A549 (cell line): Measurements from ENCODE around the gene SNX6. TPM values are rescaled to one million over a fixed set of nuclear protein-coding genes. Genes with fewer than 3 reads are reported as not detected.

Source experiments
- ATAC-seq, 2 experiments: fragments of 200-7000 bp in 1 of 2; fragments of >200 bp in 1 of 2; cut with Nextera tagmentation in 1 of 2; cut with Tn5 transposase in 1 of 2; 3 replicates each; pipeline versions ENCODE4 v1.8.0 to v1.9.1; 2018 to 2020; ENCODE audit warnings: mild to moderate bottlenecking in 1 of 2, moderate library complexity in 1 of 2
- CTCF ChIA-PET: fragments of 300-600 bp; sonication (Branson Sonifier 250); formaldehyde crosslinking; extraction: SDS; loops from one replicate; lab custom pipeline; 2021; ENCODE audit warnings: antibody characterized with exemption, inconsistent platforms; lab: Yijun Ruan, JAX
- POLR2A ChIA-PET: fragments of 350-600 bp; formaldehyde crosslinking; extraction: SDS; loops from one replicate; lab custom pipeline; 2021; ENCODE audit warnings: antibody characterized with exemption, inconsistent platforms; lab: Yijun Ruan, JAX
- DNase-seq, 2 experiments: peaks; one replicate each; pipeline versions ENCODE4 v3.0.0 to v3.0.0-alpha.2; 2011 to 2016; ENCODE audit warnings: low read depth in 1 of 2, low spot score in 1 of 2
- FAIRE-seq: peaks from 2 replicates; lab custom pipeline; 2011; peaks lifted over from hg19 to GRCh38; lab: Jason Lieb, UNC
- H3K27ac ChIP-seq, 2 experiments: fragments of >200 bp; sonication (Bioruptor Twin); formaldehyde crosslinking; 3 replicates each; pipeline ENCODE4 v1.5.1; 2016 to 2017
- H3K4me1 ChIP-seq: fragments of >200 bp; sonication (Bioruptor Twin); formaldehyde crosslinking; 3 replicates; pipeline ENCODE4 v1.6.1; 2016
- H3K4me2 ChIP-seq: fragments of >200 bp; sonication (Bioruptor Twin); formaldehyde crosslinking; 3 replicates; pipeline ENCODE4 v1.6.1; 2016
- H3K4me3 ChIP-seq: fragments of >200 bp; sonication (Bioruptor Twin); formaldehyde crosslinking; 3 replicates; pipeline ENCODE4 v1.5.1; 2016
- H3K9me3 ChIP-seq: fragments of >200 bp; sonication (Bioruptor Twin); formaldehyde crosslinking; 3 replicates; pipeline ENCODE4 v1.6.1; 2016
- CBX2 ChIP-seq: fragments of 200-600 bp; sonication (generic); IDR thresholded peaks from 2 replicates; pipeline ENCODE4 v1.6.1; 2016; ENCODE audit warnings: low read depth, mild to moderate bottlenecking, borderline replicate concordance
- CBX8 ChIP-seq: fragments of 200-600 bp; sonication (generic); IDR thresholded peaks from 2 replicates; pipeline ENCODE4 v1.6.1; 2016
- CEBPB ChIP-seq, 2 experiments: fragments of >200 bp in 1 of 2; sonication (Bioruptor Twin) in 1 of 2; formaldehyde crosslinking in 1 of 2; IDR thresholded peaks; 2 replicates each; pipeline ENCODE4 v1.6.1; 2012 to 2016
- CHD2 ChIP-seq: fragments of 150-350 bp; IDR thresholded peaks from 2 replicates; pipeline ENCODE4 v1.6.1; 2014; ENCODE audit warnings: low read length; ENCODE audit not compliant: partially characterized antibody
- EHF ChIP-seq: fragments of 250-450 bp; sonication (Bioruptor Pico); IDR thresholded peaks from 2 replicates; pipeline ENCODE4 v1.5.0; 2020; ENCODE audit warnings: mild to moderate bottlenecking
- ESRRA ChIP-seq: fragments of 150-350 bp; IDR thresholded peaks from 2 replicates; pipeline ENCODE4 v1.6.1; 2014; ENCODE audit warnings: mild to moderate bottlenecking, low read length, borderline replicate concordance
- FOXS1 ChIP-seq: fragments of 250-450 bp; sonication (Bioruptor Pico); IDR thresholded peaks from 2 replicates; pipeline ENCODE4 v1.5.0; 2020; ENCODE audit warnings: mild to moderate bottlenecking, moderate library complexity
- HEYL ChIP-seq: fragments of 250-450 bp; sonication (Bioruptor Pico); IDR thresholded peaks from 2 replicates; pipeline ENCODE4 v1.8.0; 2021; ENCODE audit warnings: mild to moderate bottlenecking, moderate library complexity
- HMGXB4 ChIP-seq: fragments of 250-450 bp; sonication (Bioruptor Pico); IDR thresholded peaks from 2 replicates; pipeline ENCODE4 v1.5.0; 2021; ENCODE audit warnings: mild to moderate bottlenecking, moderate library complexity, borderline replicate concordance
- HOXA7 ChIP-seq: fragments of 250-450 bp; sonication (Bioruptor Pico); IDR thresholded peaks from 2 replicates; pipeline ENCODE4 v1.5.0; 2020; ENCODE audit warnings: mild to moderate bottlenecking, moderate library complexity
- HOXB13 ChIP-seq: fragments of 250-450 bp; sonication (Bioruptor Pico); IDR thresholded peaks from 2 replicates; pipeline ENCODE4 v1.5.0; 2020; ENCODE audit warnings: low read depth, mild to moderate bottlenecking, moderate library complexity
- JUN ChIP-seq, 2 experiments: fragments of >200 bp; sonication (Bioruptor Twin); formaldehyde crosslinking; IDR thresholded peaks; 2 replicates in 1 of 2; 3 replicates in 1 of 2; pipeline ENCODE4 v1.6.1; 2016 to 2017
- JUNB ChIP-seq: fragments of >200 bp; sonication (Bioruptor Twin); formaldehyde crosslinking; IDR thresholded peaks from 2 replicates; pipeline ENCODE4 v1.6.1; 2016
- KDM5A ChIP-seq: fragments of 200-600 bp; sonication (generic); IDR thresholded peaks from 2 replicates; pipeline ENCODE4 v1.6.1; 2016; ENCODE audit warnings: antibody characterized with exemption, mild to moderate bottlenecking
- MAZ ChIP-seq: fragments of 150-350 bp; IDR thresholded peaks from 2 replicates; pipeline ENCODE4 v1.6.1; 2014; ENCODE audit warnings: antibody characterized with exemption, low read depth, low read length, borderline replicate concordance
- POLR2AphosphoS2 ChIP-seq: conservative IDR thresholded peaks from 2 replicates; pipeline ENCODE4 v1.6.1; 2012; ENCODE audit warnings: low read length, improper control_type of control experiment, inconsistent platforms
- RAD21 ChIP-seq, 2 experiments: fragments of >200 bp in 1 of 2; sonication (Bioruptor Twin) in 1 of 2; formaldehyde crosslinking in 1 of 2; IDR thresholded peaks in 1 of 2; conservative IDR thresholded peaks in 1 of 2; 2 replicates in 1 of 2; 3 replicates in 1 of 2; pipeline ENCODE4 v1.6.1; 2012 to 2018; ENCODE audit warnings: inconsistent platforms in 1 of 2
- RFX5 ChIP-seq: fragments of 450-650 bp; IDR thresholded peaks from 2 replicates; pipeline ENCODE4 v1.7.1; 2014; ENCODE audit warnings: antibody characterized with exemption, mild to moderate bottlenecking, moderate library complexity
- RNF2 ChIP-seq: fragments of 200-600 bp; sonication (generic); IDR thresholded peaks from 2 replicates; pipeline ENCODE4 v1.6.1; 2016; ENCODE audit warnings: low read depth, mild to moderate bottlenecking, antibody characterized with exemption, moderate library complexity, borderline replicate concordance
- SMC3 ChIP-seq: fragments of >200 bp; sonication (Bioruptor Twin); formaldehyde crosslinking; IDR thresholded peaks from 3 replicates; pipeline ENCODE4 v1.6.1; 2018; ENCODE audit warnings: inconsistent platforms
- SREBF2 ChIP-seq: fragments of 450-650 bp; IDR thresholded peaks from 2 replicates; pipeline ENCODE4 v1.6.1; 2014; ENCODE audit warnings: mild to moderate bottlenecking, moderate library complexity
- ZNF302 ChIP-seq: fragments of 250-450 bp; sonication (Bioruptor Pico); IDR thresholded peaks from 2 replicates; pipeline ENCODE4 v1.9.0; 2021; ENCODE audit warnings: inconsistent platforms, mild to moderate bottlenecking, moderate library complexity
- WGBS: methylation state at CpG from one replicate; pipeline ENCODE4 v1.1.6; 2017; ENCODE audit errors: missing lambda C conversion rate; 5-methylcytosine and 5-hydroxymethylcytosine counted together
- polyA plus RNA-seq, 4 experiments: library from polyadenylated mRNA; depleted of rRNA in 3 of 4; stranded (reverse); fragments of >200 nt; fragmentation: RNase III in 1 of 4; extraction: RNeasy Plus Mini Kit Qiagen cat#74134 plus additional on column Dnase treatment in 1 of 4; gene quantifications; 2 replicates in 3 of 4; 3 replicates in 1 of 4; pipeline ENCODE4 v1.2.3, GENCODE V29; 2011 to 2017
- TF ChIP-seq, protein P1 (sequence below): fragments of 250-450 bp; sonication (Bioruptor Pico); IDR thresholded peaks from 2 replicates; pipeline ENCODE4 v1.5.0; 2020; ENCODE audit warnings: low read depth, mild to moderate bottlenecking, moderate library complexity
- TF ChIP-seq, protein P2 (sequence below): IDR thresholded peaks from 2 replicates; pipeline ENCODE4 v1.6.1; 2012
- TF ChIP-seq, protein P3 (sequence below): fragments of 200-600 bp; sonication (generic); IDR thresholded peaks from 2 replicates; pipeline ENCODE4 v1.6.1; 2016; ENCODE audit warnings: antibody characterized with exemption, mild to moderate bottlenecking, moderate library complexity
- TF ChIP-seq, protein P4 (sequence below): fragments of >200 bp; sonication (Bioruptor Twin); formaldehyde crosslinking; IDR thresholded peaks from 3 replicates; pipeline ENCODE4 v1.5.1; 2016

SNX6 gene
- polyA plus RNA-seq, 2 of the 4 experiments (the other 2 are of a cell fraction): 149 to 174 TPM

DNA sequence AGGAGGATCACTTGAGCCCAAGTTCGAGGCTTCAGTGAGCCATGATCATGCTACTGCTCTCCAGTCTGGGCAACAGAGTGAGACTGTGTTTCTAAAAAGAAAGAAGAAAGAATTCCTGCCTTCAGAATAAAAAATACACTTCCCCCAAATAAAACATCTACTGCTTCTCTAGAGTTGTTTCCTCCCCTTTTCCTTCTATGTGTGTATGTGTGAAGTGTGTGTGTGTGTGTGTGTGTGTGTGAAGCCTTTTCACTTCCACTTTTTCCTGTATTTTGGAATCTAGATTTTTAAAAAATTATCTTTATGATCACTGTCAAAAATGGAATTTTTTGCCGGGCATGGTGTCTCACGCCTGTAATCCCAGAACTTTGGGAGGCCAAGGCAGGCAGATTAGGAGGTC, 12.6 kb upstream of the SNX6 start:
- H3K4me1 ChIP-seq: no peaks in the 10 kb centered on the region
- 87% methylated on average over 3 of the region's 3 CpGs for WGBS
- DNase-seq (no peak), FAIRE-seq (no peak), ATAC-seq (no peak)
- H3K27ac ChIP-seq: no peak overlapping the region
- H3K4me3 ChIP-seq: no peak overlapping the region
- TF ChIP-seq, protein P1, sequence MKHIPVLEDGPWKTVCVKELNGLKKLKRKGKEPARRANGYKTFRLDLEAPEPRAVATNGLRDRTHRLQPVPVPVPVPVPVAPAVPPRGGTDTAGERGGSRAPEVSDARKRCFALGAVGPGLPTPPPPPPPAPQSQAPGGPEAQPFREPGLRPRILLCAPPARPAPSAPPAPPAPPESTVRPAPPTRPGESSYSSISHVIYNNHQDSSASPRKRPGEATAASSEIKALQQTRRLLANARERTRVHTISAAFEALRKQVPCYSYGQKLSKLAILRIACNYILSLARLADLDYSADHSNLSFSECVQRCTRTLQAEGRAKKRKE (CRISPR knock-in tag): no peak
- TF ChIP-seq SMC3 (no peak), RFX5 (no peak), FOXS1 (CRISPR knock-in tag) (no peak), HOXA7 (CRISPR knock-in tag) (no peak), CBX2 (no peak), EHF (no peak), POLR2AphosphoS2 (no peak), CBX8 (no peak), ESRRA (no peak), JUN (IDR thresholded peaks at IDR 0.05) (no peak), ZNF302 (CRISPR knock-in tag) (no peak), CHD2 (no peak), SREBF2 (no peak), HMGXB4 (CRISPR knock-in tag) (no peak), MAZ (no peak)
- TF ChIP-seq, protein P2, sequence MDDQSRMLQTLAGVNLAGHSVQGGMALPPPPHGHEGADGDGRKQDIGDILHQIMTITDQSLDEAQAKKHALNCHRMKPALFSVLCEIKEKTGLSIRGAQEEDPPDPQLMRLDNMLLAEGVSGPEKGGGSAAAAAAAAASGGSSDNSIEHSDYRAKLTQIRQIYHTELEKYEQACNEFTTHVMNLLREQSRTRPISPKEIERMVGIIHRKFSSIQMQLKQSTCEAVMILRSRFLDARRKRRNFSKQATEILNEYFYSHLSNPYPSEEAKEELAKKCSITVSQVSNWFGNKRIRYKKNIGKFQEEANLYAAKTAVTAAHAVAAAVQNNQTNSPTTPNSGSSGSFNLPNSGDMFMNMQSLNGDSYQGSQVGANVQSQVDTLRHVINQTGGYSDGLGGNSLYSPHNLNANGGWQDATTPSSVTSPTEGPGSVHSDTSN: no peak
- TF ChIP-seq, protein P3, sequence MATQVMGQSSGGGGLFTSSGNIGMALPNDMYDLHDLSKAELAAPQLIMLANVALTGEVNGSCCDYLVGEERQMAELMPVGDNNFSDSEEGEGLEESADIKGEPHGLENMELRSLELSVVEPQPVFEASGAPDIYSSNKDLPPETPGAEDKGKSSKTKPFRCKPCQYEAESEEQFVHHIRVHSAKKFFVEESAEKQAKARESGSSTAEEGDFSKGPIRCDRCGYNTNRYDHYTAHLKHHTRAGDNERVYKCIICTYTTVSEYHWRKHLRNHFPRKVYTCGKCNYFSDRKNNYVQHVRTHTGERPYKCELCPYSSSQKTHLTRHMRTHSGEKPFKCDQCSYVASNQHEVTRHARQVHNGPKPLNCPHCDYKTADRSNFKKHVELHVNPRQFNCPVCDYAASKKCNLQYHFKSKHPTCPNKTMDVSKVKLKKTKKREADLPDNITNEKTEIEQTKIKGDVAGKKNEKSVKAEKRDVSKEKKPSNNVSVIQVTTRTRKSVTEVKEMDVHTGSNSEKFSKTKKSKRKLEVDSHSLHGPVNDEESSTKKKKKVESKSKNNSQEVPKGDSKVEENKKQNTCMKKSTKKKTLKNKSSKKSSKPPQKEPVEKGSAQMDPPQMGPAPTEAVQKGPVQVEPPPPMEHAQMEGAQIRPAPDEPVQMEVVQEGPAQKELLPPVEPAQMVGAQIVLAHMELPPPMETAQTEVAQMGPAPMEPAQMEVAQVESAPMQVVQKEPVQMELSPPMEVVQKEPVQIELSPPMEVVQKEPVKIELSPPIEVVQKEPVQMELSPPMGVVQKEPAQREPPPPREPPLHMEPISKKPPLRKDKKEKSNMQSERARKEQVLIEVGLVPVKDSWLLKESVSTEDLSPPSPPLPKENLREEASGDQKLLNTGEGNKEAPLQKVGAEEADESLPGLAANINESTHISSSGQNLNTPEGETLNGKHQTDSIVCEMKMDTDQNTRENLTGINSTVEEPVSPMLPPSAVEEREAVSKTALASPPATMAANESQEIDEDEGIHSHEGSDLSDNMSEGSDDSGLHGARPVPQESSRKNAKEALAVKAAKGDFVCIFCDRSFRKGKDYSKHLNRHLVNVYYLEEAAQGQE: no peak
- POLR2A ChIA-PET: interaction anchor here (0.6 kb wide), 1 partner anchor 479 kb away, joined by 3 read pairs; the partner anchor contains the start of gene PPP2R3C
- CTCF ChIA-PET: interaction anchor here (1.0 to 1.6 kb wide), 2 partner anchors 31 kb away, joined by 3 read pairs; no protein-coding TSS in a partner anchor
- no peak overlapping the region for H3K4me2 ChIP-seq
- no peaks in the 10 kb centered on the region for H3K9me3 ChIP-seq

DNA sequence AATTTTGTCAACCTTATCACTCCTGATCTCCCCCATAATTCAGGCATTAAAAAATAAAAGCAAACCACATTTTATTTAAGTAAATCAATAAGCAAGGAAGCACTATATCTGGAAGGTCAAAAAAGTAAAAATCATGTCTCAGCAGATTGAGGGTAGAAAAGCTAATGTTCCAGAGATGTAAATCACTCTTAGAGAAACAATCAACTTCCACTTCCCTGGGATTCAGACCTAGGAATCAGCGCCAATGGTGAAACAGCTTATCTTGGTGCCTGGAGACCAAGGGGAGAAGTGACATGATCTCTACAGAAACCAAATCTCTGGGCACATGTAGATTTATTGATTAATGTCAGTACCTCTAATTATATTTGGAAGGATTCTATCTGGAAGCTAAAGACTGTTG, 10.9 kb upstream of the SNX6 start:
- no peak for FAIRE-seq
- Histone ChIP-seq H3K27ac (no peak overlapping the region), H3K4me2 (no peak overlapping the region), H3K4me3 (no peak overlapping the region), H3K9me3 (no peaks in the 10 kb centered on the region), H3K4me1 (no peaks in the 10 kb centered on the region)
- WGBS: 95% methylated on average over 1 of the region's 1 CpG
- POLR2A ChIA-PET: no interaction called here
- DNase-seq: no peak
- CTCF ChIA-PET: no interaction called here
- no peak for ATAC-seq
- TF ChIP-seq HEYL (CRISPR knock-in tag) (no peak), CBX2 (no peak), CEBPB (IDR thresholded peaks at IDR 0.05) (no peak), JUNB (no peak), RNF2 (no peak), CHD2 (no peak), ESRRA (no peak), RAD21 (conservative IDR thresholded peaks at IDR 0.05 in 1 of 2, IDR thresholded peaks at IDR 0.05 in 1 of 2) (no peak), HMGXB4 (CRISPR knock-in tag) (no peak), POLR2AphosphoS2 (no peak), KDM5A (no peak), HOXB13 (no peak), RFX5 (no peak)
- TF ChIP-seq, protein P4, sequence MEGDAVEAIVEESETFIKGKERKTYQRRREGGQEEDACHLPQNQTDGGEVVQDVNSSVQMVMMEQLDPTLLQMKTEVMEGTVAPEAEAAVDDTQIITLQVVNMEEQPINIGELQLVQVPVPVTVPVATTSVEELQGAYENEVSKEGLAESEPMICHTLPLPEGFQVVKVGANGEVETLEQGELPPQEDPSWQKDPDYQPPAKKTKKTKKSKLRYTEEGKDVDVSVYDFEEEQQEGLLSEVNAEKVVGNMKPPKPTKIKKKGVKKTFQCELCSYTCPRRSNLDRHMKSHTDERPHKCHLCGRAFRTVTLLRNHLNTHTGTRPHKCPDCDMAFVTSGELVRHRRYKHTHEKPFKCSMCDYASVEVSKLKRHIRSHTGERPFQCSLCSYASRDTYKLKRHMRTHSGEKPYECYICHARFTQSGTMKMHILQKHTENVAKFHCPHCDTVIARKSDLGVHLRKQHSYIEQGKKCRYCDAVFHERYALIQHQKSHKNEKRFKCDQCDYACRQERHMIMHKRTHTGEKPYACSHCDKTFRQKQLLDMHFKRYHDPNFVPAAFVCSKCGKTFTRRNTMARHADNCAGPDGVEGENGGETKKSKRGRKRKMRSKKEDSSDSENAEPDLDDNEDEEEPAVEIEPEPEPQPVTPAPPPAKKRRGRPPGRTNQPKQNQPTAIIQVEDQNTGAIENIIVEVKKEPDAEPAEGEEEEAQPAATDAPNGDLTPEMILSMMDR: no peak
